GM12872 (cell line): ENCODE measurements around the gene POLE.

Experiments used
- CTCF ChIP-seq: IDR thresholded peaks from 3 replicates; pipeline ENCODE4 v1.5.1; 2011; ENCODE audit warnings: low read depth, mild to moderate bottlenecking, low read length, moderate library complexity; ENCODE audit not compliant: insufficient read depth

POLE gene

GRCh38 chr12:132647858-132648257 lies 39.3 kb downstream of the POLE start:
- no peak for TF ChIP-seq CTCF

- no peak for TF ChIP-seq CTCF
Observed at GRCh38 chr12:132646850-132647249, 40.3 kb downstream of the POLE start.

GRCh38 chr12:132642846-132643835 lies 44.0 kb downstream of the POLE start:
- TF ChIP-seq CTCF = no peak

- TF ChIP-seq CTCF = no peak
Observed at GRCh38 chr12:132641811-132642650, 45.1 kb downstream of the POLE start.

GRCh38 chr12:132640936-132641335 lies 46.2 kb downstream of the POLE start:
- TF ChIP-seq CTCF = no peak

- no peak for TF ChIP-seq CTCF
Observed at GRCh38 chr12:132639956-132640520, 47.1 kb downstream of the POLE start.
